ENCODE results near the gene ADAMTSL3.

- TF ChIP-seq CTCF (IDR thresholded peaks at IDR 0.05) = no peak
- TF ChIP-seq EZH2 (IDR thresholded peaks at IDR 0.05; ENCODE audit: borderline replicate concordance, insufficient read depth, low read depth, low read length, poor library complexity, severe bottlenecking) = no peak
Observed at GRCh38 chr15:83919978-83920510, 266.1 kb downstream of the ADAMTSL3 start.
